Right renal pelvis (tissue), 4 donors: ENCODE data around the gene TRPV4. TPM values are rescaled to one million over a fixed set of nuclear protein-coding genes. Genes with fewer than 3 reads are reported as not detected.
"Not testable (repeated sequence)": the region's sequence is repeated elsewhere in the genome, so short reads cannot be mapped to it uniquely, and the experiment has no call there.

Source experiments
- DNase-seq, 4 donors: peaks; one replicate each; pipeline ENCODE4 v3.0.0-alpha.2; 2013; ENCODE audit warnings: low read depth in 4 of 4, low spot score in 3 of 4, missing footprints in 1 of 4
- polyA plus RNA-seq, 4 donors: library from polyadenylated mRNA; unstranded; fragments of 120-200 nt; gene quantifications; one replicate each; pipeline ENCODE4 v1.2.1, GENCODE V29; 2013; ENCODE audit not compliant: insufficient read length in 4 of 4

The TRPV4 gene
- polyA plus RNA-seq: 10 to 100 TPM; 12.0 to 16.1 (median 13.0) TPM

- peak in 1 of 4 donors; percentile 41 for DNase-seq
These were observed at the start of gene TRPV4 for GRCh38 chr12:109833307-109834189. Gene TRPV4, minus strand, starts transcription at chr12:109833398. Its CDS starts 18,602 bp downstream, at chr12:109814796.

GRCh38 chr12:109881752-109882151 is 48.6 kb upstream of the TRPV4 start:
- no peak for DNase-seq

- DNase-seq: no peak
These were observed 47.7 kb upstream of the TRPV4 start for GRCh38 chr12:109880938-109881337.

GRCh38 chr12:109880043-109880931 is 47.1 kb upstream of the TRPV4 start, which contains the start of gene GLTP:
Gene GLTP, minus strand, starts transcription at chr12:109880541. Its CDS starts 167 bp downstream, at chr12:109880374.
- DNase-seq: peak; percentile 70 to 82 (median 72)

- DNase-seq: peak in 1 of 4 donors; percentile 21
These were observed 46.3 kb upstream of the TRPV4 start for GRCh38 chr12:109879351-109880042.

- DNase-seq: no peak
These were observed 45.6 kb upstream of the TRPV4 start for GRCh38 chr12:109878749-109879148.

GRCh38 chr12:109878247-109878625 is 45.0 kb upstream of the TRPV4 start:
- DNase-seq: no peak

GRCh38 chr12:109877504-109878246 is 44.5 kb upstream of the TRPV4 start:
- DNase-seq: no peak

GRCh38 chr12:109876406-109876805 is 43.2 kb upstream of the TRPV4 start:
- DNase-seq: no peak

GRCh38 chr12:109875572-109876131 is 42.5 kb upstream of the TRPV4 start:
- DNase-seq: no peak

- no peak for DNase-seq
These were observed 40.5 kb upstream of the TRPV4 start for GRCh38 chr12:109873653-109874052.

GRCh38 chr12:109871668-109872314 is 38.6 kb upstream of the TRPV4 start:
- DNase-seq: no peak

GRCh38 chr12:109870648-109871047 is 37.5 kb upstream of the TRPV4 start:
- DNase-seq: no peak

- DNase-seq: no peak
These were observed 35.2 kb upstream of the TRPV4 start for GRCh38 chr12:109868182-109869051.

GRCh38 chr12:109864916-109865315 is 31.7 kb upstream of the TRPV4 start:
- no peak for DNase-seq

GRCh38 chr12:109863847-109864712 is 30.9 kb upstream of the TRPV4 start:
- DNase-seq: no peak

- DNase-seq: not testable (repeated sequence)
These were observed 29.3 kb upstream of the TRPV4 start for GRCh38 chr12:109862491-109862890.
